ENCODE measurements around the gene TLR1. TPM values are rescaled to one million over a fixed set of nuclear protein-coding genes. Genes with fewer than 3 reads are reported as not detected.

Gene TLR1
- polyA plus RNA-seq, 1 of the 3 experiments (the other 2 are of a cell fraction): not detected

- no peak for TF ChIP-seq FOXM1 (IDR thresholded peaks at IDR 0.05; ENCODE audit: low read depth)
- TF ChIP-seq JUND (IDR thresholded peaks at IDR 0.05): no peak
- TF ChIP-seq MXI1 (IDR thresholded peaks at IDR 0.05; ENCODE audit: low read depth, low read length): no peak
- no peak for TF ChIP-seq MAX (IDR thresholded peaks at IDR 0.05; ENCODE audit: low read depth)
- TF ChIP-seq FOXJ3 (CRISPR knock-in tag; IDR thresholded peaks at IDR 0.05): no peak
- no peak for TF ChIP-seq NRF1 (IDR thresholded peaks at IDR 0.05; ENCODE audit: low read depth, low read length)
- no peak for TF ChIP-seq YY1 (IDR thresholded peaks at IDR 0.05; ENCODE audit: low read depth)
Observed at GRCh38 chr4:38749336-38749735, 55.3 kb downstream of the TLR1 start (continued).

GRCh38 chr4:38747629-38748028, 57.0 kb downstream of the TLR1 start:
- Histone ChIP-seq H3K9me3 (no peaks in the 10 kb centered on the region), H3F3A (replicated peaks; ENCODE audit: insufficient read depth) (peaks cover 1% of the 10 kb centered on the region), H3K27me3 (ENCODE audit: insufficient read depth) (no peaks in the 10 kb centered on the region), H3K79me2 (ENCODE audit: insufficient read depth) (no peaks in the 10 kb centered on the region), H3K9ac (no peak overlapping the region), H2AFZ (ENCODE audit: low read depth) (no peak overlapping the region), H3K27ac (ENCODE audit: low read depth in 2 of 2, low read length in 1 of 2) (no peak overlapping the region), H3K9me2 (no peaks in the 10 kb centered on the region), H3K36me3 (replicated peaks in 1 of 2; ENCODE audit: control insufficient read depth in 1 of 2, insufficient read depth in 2 of 2, low read length in 1 of 2) (no peaks in the 10 kb centered on the region), H4K20me1 (ENCODE audit: insufficient read depth) (no peaks in the 10 kb centered on the region), H3K4me1 (ENCODE audit: control insufficient read depth in 1 of 2, insufficient read depth in 2 of 2, low read depth in 1 of 2, low read length in 1 of 2) (no peaks in the 10 kb centered on the region), H3K4me2 (no peak overlapping the region), H3K4me3 (ENCODE audit: low read depth in 2 of 2, low read length in 1 of 2) (no peak overlapping the region)
- ChIA-PET POLR2A (no interaction called here), CTCF (no interaction called here)
- no peak for TF ChIP-seq TEAD4 (IDR thresholded peaks at IDR 0.05; ENCODE audit: borderline replicate concordance, insufficient read depth)
- DNase-seq: no peak

Small RNAs within 50 kb of the gene (small RNA-seq; reads per million reads assigned to genes)
- 0 reads per million in 7 experiments for gene RNA5SP158

Other genes starting within 250 kb of the TLR1 start
- 8.2 and 8.9 TPM in 2 replicates for gene KLF3, start 140.6 kb downstream of the TLR1 start, polyA plus RNA-seq (2012; rRNA removed)
- gene TLR10, start 21.8 kb downstream of the TLR1 start, polyA plus RNA-seq (2012; rRNA removed): not detected in 2 replicates
- 0.10 and 0.19 TPM in 2 replicates for gene TLR6, start 52.0 kb upstream of the TLR1 start, polyA plus RNA-seq (2012; rRNA removed)
- 48.2 and 54.2 TPM in 2 replicates for gene FAM114A1, start 63.0 kb upstream of the TLR1 start, polyA plus RNA-seq (2012; rRNA removed)
- gene TMEM156, start 227.6 kb upstream of the TLR1 start, polyA plus RNA-seq (2012; rRNA removed): 0.13 and 0.15 TPM in 2 replicates